DMS153 treated with DMSO at 0.1 percent for 48 hours (cell line): ENCODE results near the gene C16orf92.

ENCODE experiments used
- DNase-seq: peaks from one replicate; lab custom pipeline; 2025; ENCODE audit not compliant: unreplicated experiment; lab: John Stamatoyannopoulos, UW

Gene C16orf92

DNA sequence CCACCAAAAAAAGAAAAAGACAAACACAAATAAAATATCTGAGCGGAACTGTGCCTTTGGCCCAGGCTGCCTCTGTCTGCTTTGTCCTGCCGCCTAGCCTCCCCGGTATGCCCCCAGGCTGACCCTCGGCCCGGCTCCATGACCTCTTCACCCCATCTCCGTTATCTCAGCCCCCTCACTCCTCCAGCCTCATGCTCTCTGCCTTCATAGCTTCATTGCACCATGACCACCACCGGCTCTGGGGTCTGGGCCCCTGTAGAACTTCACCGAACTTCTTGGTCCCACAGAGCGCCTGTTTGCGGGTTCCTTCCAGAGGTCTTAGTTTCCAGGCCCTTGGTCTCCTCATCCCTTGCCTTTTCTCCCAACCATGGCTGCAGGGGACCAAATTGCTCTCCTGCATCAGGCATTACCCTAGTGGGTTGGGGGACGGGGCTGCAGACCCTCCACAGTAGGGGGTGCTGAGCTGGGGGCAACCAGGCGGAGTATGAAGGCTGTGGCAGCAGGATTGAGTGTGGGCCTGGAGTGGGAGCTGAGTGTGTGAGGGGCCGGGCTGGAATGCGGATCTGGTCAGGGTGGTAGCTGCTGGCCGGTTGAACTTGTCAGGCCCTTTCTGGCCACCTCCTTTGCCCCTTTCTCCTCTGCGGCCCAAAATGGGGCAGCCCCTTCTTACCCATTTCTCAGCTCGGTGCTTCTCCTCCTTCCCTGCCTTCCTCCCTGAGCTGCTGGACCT lies 34.5 kb upstream of the C16orf92 start:
- DNase-seq = no peak

DNA sequence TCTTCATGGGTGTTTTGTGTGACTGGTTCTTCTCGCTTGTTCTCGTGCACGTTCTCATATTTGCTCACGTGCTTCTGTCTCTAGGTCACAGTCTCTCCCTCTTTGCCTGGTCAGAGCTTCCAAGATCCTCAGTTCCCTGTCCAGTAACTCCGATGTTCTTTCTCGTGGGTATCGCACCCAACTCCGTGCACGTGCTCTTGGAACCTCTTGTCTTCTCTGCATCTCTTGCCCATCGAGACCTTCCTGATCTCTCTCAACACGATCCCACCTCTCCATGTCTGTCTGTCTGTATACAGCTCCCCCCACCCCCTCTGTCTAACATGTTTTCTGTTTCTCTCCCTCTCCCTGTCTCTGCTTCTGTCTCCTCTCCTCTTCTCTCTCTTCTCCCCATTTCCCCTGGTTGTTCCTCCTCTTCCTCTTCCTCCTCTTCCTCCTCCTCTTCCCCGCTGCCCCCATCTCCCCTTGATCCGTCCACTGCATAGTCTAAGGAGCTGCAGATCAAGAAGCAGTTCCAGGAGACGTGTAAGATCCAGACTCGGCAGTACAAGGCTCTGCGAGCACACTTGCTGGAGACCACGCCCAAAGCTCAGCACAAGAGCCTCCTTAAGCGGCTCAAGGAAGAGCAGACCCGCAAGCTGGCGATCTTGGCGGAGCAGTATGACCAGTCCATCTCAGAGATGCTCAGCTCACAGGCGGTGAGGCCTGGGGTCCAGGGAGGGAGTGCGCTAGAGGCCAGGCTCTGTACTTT lies 33.7 kb upstream of the C16orf92 start:
- no peak for DNase-seq

DNA sequence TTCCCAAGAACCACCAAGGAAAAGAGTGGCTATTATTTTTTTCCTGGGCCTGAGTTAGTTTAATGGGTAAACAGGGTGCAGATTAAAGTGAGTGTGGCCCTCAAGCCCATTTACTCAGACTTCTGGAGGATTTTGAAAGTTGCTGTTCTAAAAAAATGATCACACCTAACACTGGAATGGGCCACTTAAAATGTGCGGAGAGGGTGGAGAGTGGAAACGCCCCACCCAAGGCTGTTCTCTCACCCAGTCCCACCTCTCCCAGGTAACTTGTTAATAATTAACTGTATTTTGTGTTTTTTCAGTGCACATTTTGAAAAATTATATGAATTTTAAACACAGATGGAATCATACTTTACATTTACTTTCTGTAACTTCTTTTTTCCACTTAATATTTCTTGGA lies 33.0 kb upstream of the C16orf92 start:
- DNase-seq = no peak

GRCh38 chr16:29990883-29991570 lies 32.0 kb upstream of the C16orf92 start:
- DNase-seq = no peak

DNA sequence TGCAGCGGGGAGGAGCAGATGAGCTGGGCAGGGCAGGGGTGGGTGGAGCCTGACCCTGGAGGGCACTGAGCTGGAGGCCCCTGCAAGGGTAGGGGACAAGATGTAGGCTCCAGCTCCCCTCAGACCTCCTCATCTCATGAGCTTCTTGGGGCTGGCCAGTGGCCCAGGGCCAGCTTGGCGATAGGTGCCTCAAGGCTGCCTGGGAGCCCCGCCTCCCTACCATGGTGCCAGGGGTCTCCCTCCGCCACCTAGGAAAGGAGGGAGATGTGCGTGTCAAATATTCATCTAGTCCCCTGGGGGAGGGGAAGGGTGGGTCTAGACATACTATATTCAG lies 31.5 kb upstream of the C16orf92 start:
- DNase-seq = no peak

GRCh38 chr16:29992344-29992967 lies 30.5 kb upstream of the C16orf92 start:
- no peak for DNase-seq

GRCh38 chr16:29993191-29993902 lies 29.7 kb upstream of the C16orf92 start:
- DNase-seq = no peak

DNA sequence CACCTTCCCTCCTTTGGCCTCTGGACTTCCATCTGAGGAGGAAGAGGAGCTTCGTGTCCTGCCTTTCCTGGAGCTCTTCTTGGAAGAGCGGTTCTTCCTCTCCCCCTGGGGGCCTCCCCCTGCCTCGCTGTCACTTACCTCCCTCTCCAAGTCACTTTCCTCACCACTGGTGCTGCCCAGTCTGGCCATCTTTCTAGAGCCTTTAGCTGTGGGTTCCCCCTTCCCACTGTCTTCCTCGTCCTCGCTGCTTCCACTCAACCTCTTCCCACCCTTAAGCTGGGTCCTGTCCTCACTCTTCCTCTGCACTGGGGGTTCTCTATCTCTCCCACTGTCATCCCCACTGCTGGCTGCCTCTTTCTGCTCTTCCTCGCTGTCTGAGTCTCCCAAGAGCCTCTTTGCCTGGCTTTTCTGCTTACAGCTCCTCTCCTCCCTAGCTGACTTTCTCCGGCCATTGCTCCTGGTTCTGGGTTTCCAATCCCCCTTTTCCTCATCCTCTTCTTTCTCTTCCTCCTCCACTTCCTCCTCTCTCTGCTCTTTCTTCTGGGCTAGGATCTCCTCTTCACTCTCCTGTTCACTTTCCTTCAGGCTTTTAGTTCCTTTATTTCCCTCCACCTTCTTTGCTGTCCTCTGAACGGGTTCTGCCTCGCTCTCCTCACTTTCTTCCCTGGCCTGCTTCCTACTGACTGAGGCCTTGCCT lies 28.9 kb upstream of the C16orf92 start:
- DNase-seq = no peak

DNA sequence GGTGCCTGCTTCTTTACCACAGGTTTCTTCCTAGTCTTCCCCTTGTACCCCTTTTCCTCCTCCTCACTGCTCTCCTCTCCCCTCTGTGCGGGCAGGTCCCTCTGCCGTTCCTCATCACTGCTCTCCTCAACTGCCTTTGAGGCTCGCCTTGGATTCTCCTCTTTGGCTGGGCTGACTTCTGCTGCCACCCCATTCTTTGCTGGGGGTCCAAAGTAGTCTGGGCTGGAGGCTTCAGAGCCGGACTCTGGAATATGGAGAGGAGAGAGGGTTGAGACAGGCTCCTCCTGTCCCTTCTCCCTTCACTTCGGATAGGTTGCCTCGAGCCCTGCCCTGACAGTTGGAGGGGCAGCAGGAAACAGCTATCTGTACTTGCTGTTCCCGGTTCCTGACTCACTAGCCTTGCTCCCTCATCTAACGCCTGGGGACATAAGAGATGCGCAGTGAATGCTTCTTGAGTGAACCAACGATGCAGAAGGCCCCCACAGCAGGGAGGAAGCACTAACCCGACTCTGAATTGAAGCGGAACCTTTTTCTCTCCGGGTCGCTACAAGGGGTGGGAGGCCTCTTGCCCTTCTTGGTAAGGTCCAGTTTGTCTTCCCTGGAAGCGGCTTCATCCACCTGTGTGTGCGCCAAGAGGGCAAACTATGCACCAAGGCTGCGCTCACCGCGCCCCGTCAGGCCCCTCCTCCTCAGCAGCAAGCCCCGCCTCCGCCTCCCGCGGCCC lies 28.2 kb upstream of the C16orf92 start:
- DNase-seq = no peak

- peak; percentile 55 for DNase-seq
These were observed 27.6 kb upstream of the C16orf92 start, which contains the start of gene HIRIP3 for GRCh38 chr16:29995324-29995910. HIRIP3 (minus strand) TSS chr16:29995617; CDS start chr16:29995605, 12 bp downstream.

GRCh38 chr16:29995911-29996765 lies 26.9 kb upstream of the C16orf92 start, which contains the start of gene INO80E:
INO80E (plus strand) TSS chr16:29996241; CDS start chr16:29996311, 70 bp downstream.
- DNase-seq = peak; percentile 91

GRCh38 chr16:29996766-29997250 lies 26.2 kb upstream of the C16orf92 start:
- DNase-seq = no peak

- DNase-seq = no peak
These were observed 23.4 kb upstream of the C16orf92 start for GRCh38 chr16:29999605-30000004.

GRCh38 chr16:30000735-30001631 lies 22.0 kb upstream of the C16orf92 start:
- DNase-seq = no peak

DNA sequence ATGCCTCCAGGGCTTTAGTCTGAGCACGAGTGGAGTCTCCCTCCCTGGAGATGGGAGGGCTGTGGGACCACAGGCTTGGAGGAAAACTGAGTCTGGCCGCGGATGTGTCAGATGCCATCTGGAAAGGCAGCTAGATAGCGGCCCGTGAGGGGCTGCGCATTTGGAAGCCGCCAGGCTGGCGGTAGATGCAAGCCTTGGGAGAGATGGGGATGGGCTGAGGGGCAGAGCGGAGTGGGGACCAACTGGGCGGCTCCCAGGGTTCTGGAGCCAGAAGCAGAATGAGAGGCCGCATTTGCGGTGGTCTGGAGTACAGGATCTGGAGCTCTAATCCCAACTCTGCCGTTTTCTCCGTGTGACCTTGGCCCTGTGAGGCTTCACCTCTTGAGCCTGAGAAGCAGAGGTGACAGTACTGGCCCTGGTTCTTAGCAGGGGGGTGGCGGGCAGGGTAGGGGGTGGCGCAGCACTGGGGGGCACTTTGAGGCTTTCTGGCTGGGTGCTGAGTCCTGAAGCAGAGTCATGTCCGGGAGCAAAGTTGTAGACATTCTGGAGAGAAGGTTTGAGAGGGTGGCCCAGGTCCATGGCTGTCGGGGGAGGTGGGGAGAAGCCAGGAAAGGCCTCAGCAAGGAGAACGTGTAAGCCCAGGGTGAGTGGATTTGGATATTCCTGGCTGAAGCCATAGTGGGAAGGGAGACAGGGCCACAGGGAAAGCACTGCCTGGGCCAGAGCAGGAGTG lies 20.2 kb upstream of the C16orf92 start:
- no peak for DNase-seq

- no peak for DNase-seq
These were observed 19.2 kb upstream of the C16orf92 start for GRCh38 chr16:30003670-30004423.
